Endothelial cell of umbilical vein (primary cell): Measurements from ENCODE around the gene TCEA2. TPM values are rescaled to one million over a fixed set of nuclear protein-coding genes. Genes with fewer than 3 reads are reported as not detected.
A peak's percentile ranks its signal among the peaks of the same experiment; 100 is the strongest.

Source experiments
- BruUV-seq: library from RNA; stranded (reverse); fragments of 400-500 nt; replicated peaks from 2 replicates; lab custom pipeline; 2021; lab: Mats Ljungman, UMichigan
- CTCF ChIA-PET: fragments of 300-600, 350-600 bp; sonication (Branson Sonifier 250); formaldehyde crosslinking; loops from one replicate; lab custom pipeline; 2021; ENCODE audit warnings: antibody characterized with exemption, inconsistent platforms; lab: Charles Lee
- POLR2A ChIA-PET: fragments of 300-600, 350-600 bp; sonication (Branson Sonifier 250); formaldehyde crosslinking; loops from one replicate; lab custom pipeline; 2021; ENCODE audit warnings: antibody characterized with exemption, inconsistent platforms; lab: Charles Lee
- DNase-seq: peaks from one replicate; pipeline ENCODE4 v3.0.0-alpha.2; 2011; ENCODE audit warnings: low read depth, low spot score
- FAIRE-seq: peaks from 2 replicates; lab custom pipeline; 2011; peaks lifted over from hg19 to GRCh38; lab: Jason Lieb, UNC
- H2AFZ ChIP-seq: 2 replicates; pipeline ENCODE4 v1.6.0; 2012; ENCODE audit warnings: low read depth, low read length, control low read depth, inconsistent platforms
- H3K27ac ChIP-seq: 2 replicates; pipeline ENCODE4 v1.5.1; 2011; ENCODE audit warnings: low read depth, mild to moderate bottlenecking, control low read depth, low read length, moderate library complexity; ENCODE audit not compliant: insufficient read depth
- H3K27me3 ChIP-seq, 2 experiments: 2 replicates each; pipeline versions ENCODE4 v1.6.0 to v1.6.1; 2011; ENCODE audit warnings: low read length in 2 of 2, mixed read lengths in 1 of 2; ENCODE audit not compliant: control insufficient read depth in 2 of 2, insufficient read depth in 2 of 2
- H3K36me3 ChIP-seq, 2 experiments: 2 replicates in 1 of 2; 3 replicates in 1 of 2; pipeline ENCODE4 v1.5.1; 2011; ENCODE audit warnings: low read length in 2 of 2, mild to moderate bottlenecking in 1 of 2, moderate library complexity in 1 of 2; ENCODE audit not compliant: control insufficient read depth in 2 of 2, insufficient read depth in 2 of 2; ENCODE audit errors: extremely low read depth in 1 of 2
- H3K4me1 ChIP-seq: 3 replicates; pipeline ENCODE4 v1.5.1; 2011; ENCODE audit warnings: mild to moderate bottlenecking, low read length; ENCODE audit not compliant: control insufficient read depth, insufficient read depth; ENCODE audit errors: extremely low read depth
- H3K4me2 ChIP-seq: 2 replicates; pipeline ENCODE4 v1.6.1; 2011; ENCODE audit warnings: low read length, control low read depth, mixed read lengths; ENCODE audit not compliant: insufficient read depth
- H3K4me3 ChIP-seq, 3 experiments: fragments of 200-600 bp in 1 of 3; sonication (generic), shearing (Covaris generic) in 1 of 3; replicated peaks in 1 of 3; 2 replicates each; pipeline ENCODE4 v1.5.1; 2011 to 2016; ENCODE audit warnings: control low read depth in 3 of 3, low read length in 3 of 3, mild to moderate bottlenecking in 2 of 3, inconsistent platforms in 1 of 3, low read depth in 1 of 3, moderate library complexity in 1 of 3; ENCODE audit not compliant: insufficient read depth in 1 of 3
- H3K79me2 ChIP-seq: 2 replicates; pipeline ENCODE4 v1.6.0; 2012; ENCODE audit warnings: low read length, inconsistent platforms; ENCODE audit not compliant: control insufficient read depth, insufficient read depth
- H3K9ac ChIP-seq: replicated peaks from 2 replicates; pipeline ENCODE3; 2011; ENCODE audit warnings: low read length, control low read depth; ENCODE audit not compliant: insufficient read depth; ENCODE audit errors: extremely low read depth
- H3K9me1 ChIP-seq: replicated peaks from 3 replicates; pipeline ENCODE4 v1.6.0; 2011; ENCODE audit warnings: mild to moderate bottlenecking, low read length; ENCODE audit not compliant: control insufficient read depth, insufficient read depth; ENCODE audit errors: extremely low read depth
- H3K9me3 ChIP-seq: replicated peaks from 2 replicates; pipeline ENCODE4 v1.5.1; 2012; ENCODE audit warnings: low read length, inconsistent platforms; ENCODE audit not compliant: control insufficient read depth, insufficient read depth
- H4K20me1 ChIP-seq: replicated peaks from 2 replicates; pipeline ENCODE3; 2011; ENCODE audit warnings: mild to moderate bottlenecking, low read length; ENCODE audit not compliant: control insufficient read depth, insufficient read depth; ENCODE audit errors: extremely low read depth
- EZH2 ChIP-seq: IDR thresholded peaks from 2 replicates; pipeline ENCODE4 v1.6.1; 2012; ENCODE audit warnings: borderline replicate concordance, low read depth, mild to moderate bottlenecking, moderate library complexity, low read length, inconsistent platforms; ENCODE audit not compliant: severe bottlenecking
- FOS ChIP-seq: IDR thresholded peaks from 2 replicates; pipeline ENCODE4 v1.6.1; 2011; ENCODE audit warnings: mild to moderate bottlenecking, low read length, moderate library complexity, borderline replicate concordance; ENCODE audit not compliant: insufficient read depth
- GATA2 ChIP-seq: IDR thresholded peaks from 2 replicates; pipeline ENCODE4 v1.7.0; 2011; ENCODE audit warnings: low read depth, mild to moderate bottlenecking, moderate library complexity, mixed read lengths, low read length; ENCODE audit not compliant: insufficient read length, insufficient read depth
- JUN ChIP-seq: IDR thresholded peaks from 2 replicates; pipeline ENCODE4 v1.6.1; 2011; ENCODE audit warnings: borderline replicate concordance, low read depth; ENCODE audit not compliant: insufficient read length, insufficient read depth
- MYC ChIP-seq: IDR thresholded peaks from one replicate; pipeline ENCODE4 v1.6.1; 2011; ENCODE audit warnings: mild to moderate bottlenecking, low read depth, low read length
- POLR2A ChIP-seq: IDR thresholded peaks from 2 replicates; pipeline ENCODE4 v1.6.1; 2012; ENCODE audit warnings: low read depth, mild to moderate bottlenecking, control low read depth, low read length
- POLR2AphosphoS5 ChIP-seq: IDR thresholded peaks from 2 replicates; pipeline ENCODE4 v1.6.1; 2012; ENCODE audit warnings: low read depth, mild to moderate bottlenecking, control low read depth, low read length, moderate library complexity; ENCODE audit not compliant: insufficient read depth
- dilution Hi-C: fragments of 300-500 bp; cut with MboI; formaldehyde crosslinking; loops from one replicate; pipeline ENCODE4 v1.15.0; 2019; ENCODE audit warnings: low sequenced_read_pairs; ENCODE audit not compliant: extremely low pct_ligation_motif_present
- intact Hi-C: fragments of 100-400 bp; cut with micrococcal nuclease; formaldehyde crosslinking; loops from one replicate; pipeline ENCODE4 v1.10.0; 2022
- polyA plus RNA-seq, 4 experiments: library from polyadenylated mRNA; depleted of rRNA in 3 of 4; stranded (reverse) in 3 of 4; unstranded in 1 of 4; fragments of >200 nt; gene quantifications; 2 replicates each; pipeline versions ENCODE4 v1.2.1 to v1.2.3, GENCODE V29; 2011 to 2012; ENCODE audit warnings: missing spikeins in 1 of 4
- total RNA-seq: library from RNA; stranded (reverse); gene quantifications from 2 replicates; pipeline ENCODE4 v1.2.3, GENCODE V29; 2021
- TF ChIP-seq, protein P1 (sequence below): IDR thresholded peaks from 2 replicates; pipeline ENCODE4 v1.6.1; 2011; ENCODE audit not compliant: insufficient read depth, insufficient read length
- TF ChIP-seq, protein P2 (sequence below), 2 donors: IDR thresholded peaks; 1 replicate in 1 of 2; 2 replicates in 1 of 2; pipeline ENCODE4 v1.5.1; 2011; ENCODE audit warnings: low read length in 2 of 2, mild to moderate bottlenecking in 2 of 2, moderate library complexity in 2 of 2, control low read depth in 1 of 2, inconsistent platforms in 1 of 2, low read depth in 1 of 2; ENCODE audit not compliant: insufficient read depth in 1 of 2; ENCODE audit errors: extremely low read depth in 1 of 2

Gene TCEA2
- total and polyA plus RNA-seq, 2 donors (not counting 3 experiments of a cell fraction or from before 2014, with no cell fraction given): 53.1 to 65.5 TPM

DNA sequence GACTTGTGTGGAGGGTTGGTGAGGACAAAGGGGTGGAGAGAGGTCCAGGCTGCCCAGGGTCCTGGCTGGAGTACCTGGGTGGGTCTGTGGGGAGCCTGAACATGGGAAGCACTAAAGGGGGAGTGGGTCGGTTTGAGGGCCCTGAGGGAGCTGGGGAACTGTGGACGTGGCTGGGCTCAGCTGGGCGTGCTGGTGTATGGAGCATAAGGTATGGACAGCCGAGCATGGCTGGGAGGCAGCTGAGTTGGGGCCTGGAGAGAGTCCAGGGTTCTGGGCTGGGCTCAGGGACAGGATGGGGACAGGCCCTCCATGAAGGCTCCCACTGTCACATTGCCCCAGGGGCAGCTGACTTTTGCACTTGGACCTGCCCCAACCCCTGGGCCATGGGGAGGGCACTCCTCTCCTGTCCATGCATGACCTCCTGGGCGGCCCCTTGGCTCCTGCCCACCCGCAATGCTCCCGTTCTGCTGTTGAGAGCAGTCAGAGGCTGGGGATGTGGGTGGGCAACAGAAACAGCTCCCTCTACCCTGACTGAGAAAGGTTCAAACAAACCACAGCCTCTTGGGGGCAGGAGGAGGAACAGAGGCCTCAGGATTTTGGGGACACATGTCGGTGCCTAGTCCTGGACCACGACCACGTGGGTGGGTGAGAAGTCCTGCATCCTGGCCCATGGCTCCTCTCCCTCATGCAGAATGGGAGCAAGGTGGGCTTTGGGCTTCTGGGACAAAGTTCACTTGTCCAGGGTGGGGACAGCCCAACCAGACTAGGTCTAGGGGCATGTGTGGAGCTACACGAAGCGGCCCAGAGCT is 22.6 kb upstream of the TCEA2 start:
- Histone ChIP-seq H3K27me3 (no peaks in the 10 kb centered on the region), H3K27ac (no peak overlapping the region), H3K9me1 (no peaks in the 10 kb centered on the region), H3K79me2 (no peaks in the 10 kb centered on the region), H3K9me3 (no peaks in the 10 kb centered on the region), H2AFZ (no peak overlapping the region), H3K4me2 (no peak overlapping the region), H3K4me1 (peaks cover 55% of the 10 kb centered on the region), H3K4me3 (no peak overlapping the region), H3K9ac (no peak overlapping the region), H4K20me1 (no peaks in the 10 kb centered on the region), H3K36me3 (no peaks in the 10 kb centered on the region)
- ChIA-PET CTCF (interaction anchor here (1.1 to 7.5 kb wide), 7 partner anchors 12 to 80 kb away, joined by 5 to 412 read pairs (median 21); partner anchors contain the start of genes LKAAEAR1, PRPF6, SAMD10 and SOX18), POLR2A (interaction anchor here (1.6 to 2.3 kb wide), 3 partner anchors 10 to 17 kb away, joined by 4 to 21 read pairs (median 9); no protein-coding TSS in a partner anchor)
- intact Hi-C loops: no loop called here
- dilution Hi-C loops: no loop called here
- BruUV-seq: no TSS peak
- DNase-seq: no peak
- no peak for TF ChIP-seq GATA2
- TF ChIP-seq, protein P1, sequence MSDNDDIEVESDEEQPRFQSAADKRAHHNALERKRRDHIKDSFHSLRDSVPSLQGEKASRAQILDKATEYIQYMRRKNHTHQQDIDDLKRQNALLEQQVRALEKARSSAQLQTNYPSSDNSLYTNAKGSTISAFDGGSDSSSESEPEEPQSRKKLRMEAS: peak; percentile 40
- no peak for FAIRE-seq

DNA sequence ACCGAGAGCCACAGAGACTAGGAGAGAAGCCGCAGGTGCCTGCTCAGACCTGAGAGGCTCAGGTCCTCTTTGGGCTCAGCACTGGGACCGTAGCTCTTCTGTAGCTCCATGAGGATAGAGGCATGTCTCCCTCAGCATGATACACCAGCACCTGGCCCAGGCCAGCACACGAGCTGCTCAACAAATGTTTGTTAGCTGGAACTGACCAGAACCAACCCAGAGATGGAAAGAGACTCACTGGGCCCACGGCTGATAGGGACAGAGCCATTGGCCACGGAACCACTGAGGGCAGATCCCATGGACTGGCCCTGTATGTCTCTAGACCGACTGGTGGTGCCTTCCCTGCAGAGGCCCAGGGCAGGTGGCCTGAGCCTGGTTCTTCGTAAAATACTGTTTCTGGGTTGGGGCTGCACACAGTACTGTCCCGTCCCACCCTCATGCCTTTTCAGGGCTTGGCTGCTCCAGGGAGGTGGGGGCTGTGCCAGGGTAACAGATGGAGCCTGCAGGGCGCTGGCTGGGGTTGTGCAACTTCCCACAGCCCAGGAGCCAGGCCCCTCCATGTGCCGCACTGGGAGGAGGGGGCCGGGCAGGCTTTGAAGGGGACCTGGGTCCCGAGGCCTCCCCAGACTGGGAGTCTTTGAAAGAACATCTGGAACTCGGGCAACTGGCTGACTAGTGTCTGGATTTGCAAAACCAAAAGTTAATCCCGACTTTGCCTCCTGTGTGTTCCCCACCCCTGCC is 21.8 kb upstream of the TCEA2 start:
- no peaks in the 10 kb centered on the region for H3K36me3 ChIP-seq
- FAIRE-seq (no peak), DNase-seq (peak; percentile 24)
- no peaks in the 10 kb centered on the region for H4K20me1 ChIP-seq
- no peak overlapping the region for H3K9ac ChIP-seq
- intact Hi-C loops: no loop called here
- POLR2A ChIA-PET: interaction anchor here (1.6 kb wide), 1 partner anchor 9 kb away, joined by 4 read pairs; no protein-coding TSS in a partner anchor
- H3K27ac ChIP-seq: peak overlapping the region; percentile 4
- no peaks in the 10 kb centered on the region for H3K79me2 ChIP-seq
- peaks cover 62% of the 10 kb centered on the region for H3K4me1 ChIP-seq
- H3K4me3 ChIP-seq: no peak overlapping the region
- H2AFZ ChIP-seq: no peak overlapping the region
- no peaks in the 10 kb centered on the region for H3K27me3 ChIP-seq
- H3K4me2 ChIP-seq: no peak overlapping the region
- CTCF ChIA-PET: interaction anchor here (1.0 to 7.5 kb wide), 2 partner anchors 14 to 60 kb away, joined by 3 to 412 read pairs; partner anchors contain the start of genes PRPF6, SOX18 and TCEA2
- no TSS peak for BruUV-seq
- dilution Hi-C loops: no loop called here
- H3K9me1 ChIP-seq: no peaks in the 10 kb centered on the region
- no peak for TF ChIP-seq EZH2
- no peak for TF ChIP-seq POLR2A
- TF ChIP-seq MYC: no peak
- TF ChIP-seq FOS: no peak
- no peak for TF ChIP-seq GATA2
- TF ChIP-seq, protein P2, sequence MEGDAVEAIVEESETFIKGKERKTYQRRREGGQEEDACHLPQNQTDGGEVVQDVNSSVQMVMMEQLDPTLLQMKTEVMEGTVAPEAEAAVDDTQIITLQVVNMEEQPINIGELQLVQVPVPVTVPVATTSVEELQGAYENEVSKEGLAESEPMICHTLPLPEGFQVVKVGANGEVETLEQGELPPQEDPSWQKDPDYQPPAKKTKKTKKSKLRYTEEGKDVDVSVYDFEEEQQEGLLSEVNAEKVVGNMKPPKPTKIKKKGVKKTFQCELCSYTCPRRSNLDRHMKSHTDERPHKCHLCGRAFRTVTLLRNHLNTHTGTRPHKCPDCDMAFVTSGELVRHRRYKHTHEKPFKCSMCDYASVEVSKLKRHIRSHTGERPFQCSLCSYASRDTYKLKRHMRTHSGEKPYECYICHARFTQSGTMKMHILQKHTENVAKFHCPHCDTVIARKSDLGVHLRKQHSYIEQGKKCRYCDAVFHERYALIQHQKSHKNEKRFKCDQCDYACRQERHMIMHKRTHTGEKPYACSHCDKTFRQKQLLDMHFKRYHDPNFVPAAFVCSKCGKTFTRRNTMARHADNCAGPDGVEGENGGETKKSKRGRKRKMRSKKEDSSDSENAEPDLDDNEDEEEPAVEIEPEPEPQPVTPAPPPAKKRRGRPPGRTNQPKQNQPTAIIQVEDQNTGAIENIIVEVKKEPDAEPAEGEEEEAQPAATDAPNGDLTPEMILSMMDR (IDR thresholded peaks at IDR 0.05; ENCODE audit: extremely low read depth in 1 of 2, insufficient read depth in 1 of 2, low read depth in 1 of 2, low read length in 2 of 2): no peak
- TF ChIP-seq, protein P1: no peak
- no peak for TF ChIP-seq JUN
- TF ChIP-seq POLR2AphosphoS5: no peak
- H3K9me3 ChIP-seq: no peaks in the 10 kb centered on the region
